Measurements from ENCODE around the gene ANGPTL2.

The ANGPTL2 gene

DNA sequence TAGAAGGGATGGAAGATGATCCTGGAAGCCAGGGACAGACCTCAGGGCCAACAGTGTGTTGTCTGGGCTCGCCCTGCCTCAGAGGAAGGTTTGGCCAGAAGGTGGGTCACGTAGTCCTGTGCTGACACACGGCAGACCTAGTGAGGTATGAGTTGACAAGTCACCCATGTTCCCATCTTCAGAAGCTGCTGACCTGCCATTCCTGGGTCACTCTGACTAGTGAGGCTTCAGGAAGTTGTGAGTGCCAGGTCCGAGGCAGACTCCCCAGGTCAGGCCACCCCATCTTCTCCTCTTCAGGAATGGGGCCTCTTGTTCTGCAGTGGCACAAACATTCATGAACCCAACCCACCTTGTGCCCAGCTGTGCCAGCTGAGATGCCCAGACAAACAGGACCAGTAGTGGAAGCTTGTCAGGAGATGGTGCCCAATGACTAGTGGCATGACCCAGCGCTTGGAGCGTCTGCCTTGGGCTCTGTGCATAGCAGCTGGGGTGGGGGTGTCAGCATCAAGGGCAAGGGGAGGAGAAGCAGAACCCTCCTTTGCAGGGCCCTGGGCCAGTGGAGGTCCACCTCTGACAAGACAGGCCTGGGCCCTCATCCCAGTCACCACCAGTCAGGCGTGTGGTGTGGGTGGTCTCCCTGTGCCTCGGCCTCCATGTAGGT is 16.8 kb upstream of the ANGPTL2 start:
- no peaks in the 10 kb centered on the region for H3K27me3 ChIP-seq (ENCODE audit: insufficient read depth, low read length)
- no peaks in the 10 kb centered on the region for H3K9me2 ChIP-seq (ENCODE audit: low read depth, low read length)
- TF ChIP-seq, protein P1, sequence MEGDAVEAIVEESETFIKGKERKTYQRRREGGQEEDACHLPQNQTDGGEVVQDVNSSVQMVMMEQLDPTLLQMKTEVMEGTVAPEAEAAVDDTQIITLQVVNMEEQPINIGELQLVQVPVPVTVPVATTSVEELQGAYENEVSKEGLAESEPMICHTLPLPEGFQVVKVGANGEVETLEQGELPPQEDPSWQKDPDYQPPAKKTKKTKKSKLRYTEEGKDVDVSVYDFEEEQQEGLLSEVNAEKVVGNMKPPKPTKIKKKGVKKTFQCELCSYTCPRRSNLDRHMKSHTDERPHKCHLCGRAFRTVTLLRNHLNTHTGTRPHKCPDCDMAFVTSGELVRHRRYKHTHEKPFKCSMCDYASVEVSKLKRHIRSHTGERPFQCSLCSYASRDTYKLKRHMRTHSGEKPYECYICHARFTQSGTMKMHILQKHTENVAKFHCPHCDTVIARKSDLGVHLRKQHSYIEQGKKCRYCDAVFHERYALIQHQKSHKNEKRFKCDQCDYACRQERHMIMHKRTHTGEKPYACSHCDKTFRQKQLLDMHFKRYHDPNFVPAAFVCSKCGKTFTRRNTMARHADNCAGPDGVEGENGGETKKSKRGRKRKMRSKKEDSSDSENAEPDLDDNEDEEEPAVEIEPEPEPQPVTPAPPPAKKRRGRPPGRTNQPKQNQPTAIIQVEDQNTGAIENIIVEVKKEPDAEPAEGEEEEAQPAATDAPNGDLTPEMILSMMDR (IDR thresholded peaks at IDR 0.05; ENCODE audit: low read length), result no peak
- no peak for TF ChIP-seq EZH2 (IDR thresholded peaks at IDR 0.05; ENCODE audit: borderline replicate concordance, low read length)
- no peak overlapping the region for H3K4me2 ChIP-seq (ENCODE audit: low read length)
- no peaks in the 10 kb centered on the region for H4K20me1 ChIP-seq (ENCODE audit: insufficient read depth, low read length)
- no peak overlapping the region for H2AFZ ChIP-seq (ENCODE audit: low read length)
- no peak overlapping the region for H3K27ac ChIP-seq (ENCODE audit: low read depth, low read length, poor library complexity, severe bottlenecking)
- no peaks in the 10 kb centered on the region for H3F3A ChIP-seq (ENCODE audit: insufficient read depth, low read length)
- no peaks in the 10 kb centered on the region for H3K4me1 ChIP-seq (ENCODE audit: insufficient read depth, low read length, severe bottlenecking)
- no peaks in the 10 kb centered on the region for H3K79me2 ChIP-seq (ENCODE audit: insufficient read depth, low read length)
- H3K36me3 ChIP-seq (ENCODE audit: insufficient read depth, low read length), result no peaks in the 10 kb centered on the region
- H3K9me3 ChIP-seq (ENCODE audit: low read length), result no peaks in the 10 kb centered on the region
- H3K9ac ChIP-seq (ENCODE audit: low read length), result no peak overlapping the region
- no peak overlapping the region for H3K4me3 ChIP-seq (ENCODE audit: low read depth, low read length, poor library complexity, severe bottlenecking)

- TF ChIP-seq, protein P1 (IDR thresholded peaks at IDR 0.05; ENCODE audit: low read length), result no peak
- no peak for TF ChIP-seq EZH2 (IDR thresholded peaks at IDR 0.05; ENCODE audit: borderline replicate concordance, low read length)
- H3K4me1 ChIP-seq (ENCODE audit: insufficient read depth, low read length, severe bottlenecking), result no peaks in the 10 kb centered on the region
- H3K27ac ChIP-seq (ENCODE audit: low read depth, low read length, poor library complexity, severe bottlenecking), result no peak overlapping the region
- no peaks in the 10 kb centered on the region for H3K36me3 ChIP-seq (ENCODE audit: insufficient read depth, low read length)
- H3K4me3 ChIP-seq (ENCODE audit: low read depth, low read length, poor library complexity, severe bottlenecking), result no peak overlapping the region
- H3K4me2 ChIP-seq (ENCODE audit: low read length), result no peak overlapping the region
- no peaks in the 10 kb centered on the region for H3K27me3 ChIP-seq (ENCODE audit: insufficient read depth, low read length)
- no peaks in the 10 kb centered on the region for H3K9me3 ChIP-seq (ENCODE audit: low read length)
- no peak overlapping the region for H2AFZ ChIP-seq (ENCODE audit: low read length)
- H3K9ac ChIP-seq (ENCODE audit: low read length), result no peak overlapping the region
- H3K9me2 ChIP-seq (ENCODE audit: low read depth, low read length), result no peaks in the 10 kb centered on the region
- H3K79me2 ChIP-seq (ENCODE audit: insufficient read depth, low read length), result no peaks in the 10 kb centered on the region
- H4K20me1 ChIP-seq (ENCODE audit: insufficient read depth, low read length), result no peaks in the 10 kb centered on the region
- H3F3A ChIP-seq (ENCODE audit: insufficient read depth, low read length), result no peaks in the 10 kb centered on the region
These were observed 16.0 kb upstream of the ANGPTL2 start for GRCh38 chr9:127138444-127138843.

DNA sequence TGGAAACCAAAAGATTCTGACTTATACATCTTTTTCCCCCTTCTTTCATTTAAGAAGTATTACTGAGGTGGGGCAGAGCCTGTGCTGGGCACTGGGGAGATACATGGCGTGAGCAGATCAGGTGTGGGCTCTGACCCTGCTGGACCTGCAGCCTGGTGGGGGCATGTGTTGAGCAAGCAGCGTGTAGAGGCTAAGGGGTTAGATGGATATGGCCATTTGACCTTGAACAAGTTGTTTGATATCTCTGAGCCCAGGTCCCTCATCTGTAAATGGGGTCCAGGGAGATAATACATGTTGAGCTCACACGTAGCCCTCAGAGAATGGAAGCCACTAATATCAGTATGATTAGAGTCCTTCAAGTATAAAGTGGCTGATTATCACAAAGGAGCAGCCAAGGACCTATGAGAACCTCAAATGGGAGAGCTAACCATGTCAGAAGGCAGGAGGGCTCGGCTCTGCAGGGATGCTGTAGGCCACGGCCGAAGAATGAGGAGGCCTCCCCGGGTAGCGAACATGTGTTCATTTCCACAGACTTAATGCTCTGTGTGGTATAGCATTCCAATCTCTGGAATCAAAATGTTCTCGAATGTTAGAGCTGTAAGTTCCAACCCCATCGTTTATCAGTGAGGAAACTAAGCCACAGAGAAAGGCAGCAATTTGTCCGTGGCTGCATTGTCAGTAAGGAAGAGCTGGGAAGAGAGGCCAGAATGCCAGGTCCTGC is 15.4 kb upstream of the ANGPTL2 start:
- H3K4me3 ChIP-seq (ENCODE audit: low read depth, low read length, poor library complexity, severe bottlenecking), result no peak overlapping the region
- no peaks in the 10 kb centered on the region for H3K9me3 ChIP-seq (ENCODE audit: low read length)
- no peak overlapping the region for H3K4me2 ChIP-seq (ENCODE audit: low read length)
- H3K9ac ChIP-seq (ENCODE audit: low read length), result no peak overlapping the region
- no peaks in the 10 kb centered on the region for H3F3A ChIP-seq (ENCODE audit: insufficient read depth, low read length)
- H3K27me3 ChIP-seq (ENCODE audit: insufficient read depth, low read length), result no peaks in the 10 kb centered on the region
- no peak overlapping the region for H2AFZ ChIP-seq (ENCODE audit: low read length)
- no peaks in the 10 kb centered on the region for H3K36me3 ChIP-seq (ENCODE audit: insufficient read depth, low read length)
- no peaks in the 10 kb centered on the region for H3K4me1 ChIP-seq (ENCODE audit: insufficient read depth, low read length, severe bottlenecking)
- TF ChIP-seq, protein P1 (IDR thresholded peaks at IDR 0.05; ENCODE audit: low read length), result no peak
- TF ChIP-seq EZH2 (IDR thresholded peaks at IDR 0.05; ENCODE audit: borderline replicate concordance, low read length), result no peak
- H3K9me2 ChIP-seq (ENCODE audit: low read depth, low read length), result no peaks in the 10 kb centered on the region
- H3K27ac ChIP-seq (ENCODE audit: low read depth, low read length, poor library complexity, severe bottlenecking), result no peak overlapping the region
- no peaks in the 10 kb centered on the region for H3K79me2 ChIP-seq (ENCODE audit: insufficient read depth, low read length)
- H4K20me1 ChIP-seq (ENCODE audit: insufficient read depth, low read length), result no peaks in the 10 kb centered on the region
